ENCODE data around the gene TBC1D1.

- TF ChIP-seq CTCF (conservative IDR thresholded peaks at IDR 0.05; ENCODE audit: low read depth, low read length) (no peak), EZH2phosphoT487 (IDR thresholded peaks at IDR 0.05; ENCODE audit: borderline replicate concordance, low read length) (no peak)
These were observed 234.9 kb downstream of the TBC1D1 start for GRCh38 chr4:38125816-38126215.

Data from PC-3 (cell line).